Measurements from ENCODE around the gene LDLRAD1. TPM values are rescaled to one million over a fixed set of nuclear protein-coding genes. Genes with fewer than 3 reads are reported as not detected.

LDLRAD1 gene
- total and polyA plus RNA-seq, 2 of the 13 experiments (the other 11 are each of a cell fraction or from before 2014, with no cell fraction given): 2.5 to 14.0 TPM

GRCh38 chr1:54046671-54047383 lies 28.8 kb upstream of the LDLRAD1 start:
- POLR2A ChIA-PET: no interaction called here
- in situ Hi-C loops (cut with HindIII; ENCODE audit: extremely low pct_ligation_motif_present, low pct_unique_long_range_greater_than_20kb): no loop called here
- ATAC-seq: no peak

More at GRCh38 chr1:54046671-54047383, 28.8 kb upstream of the LDLRAD1 start:
- Histone ChIP-seq H3K79me2 (ENCODE audit: insufficient read depth, low read length) (peaks cover 66% of the 10 kb centered on the region), H3K36me3 (replicated peaks in 1 of 2; ENCODE audit: control insufficient read depth in 1 of 2, insufficient read depth in 2 of 2, low read length in 2 of 2) (peaks cover 5 to 27% of the 10 kb centered on the region in 2 experiments), H2AFZ (ENCODE audit: low read length) (no peak overlapping the region), H3K9ac (ENCODE audit: insufficient read depth, low read depth, low read length) (no peak overlapping the region), H3K9me3 (ENCODE audit: low read length) (no peaks in the 10 kb centered on the region), H3K4me3 (replicated peaks in 1 of 3; ENCODE audit: insufficient read depth in 1 of 3, low read depth in 2 of 3, low read length in 3 of 3) (no peak overlapping the region), H3K27me3 (ENCODE audit: control insufficient read depth in 1 of 2, insufficient read depth in 2 of 2, low read length in 2 of 2) (no peaks in the 10 kb centered on the region; a peak in 1 of 5 replicates), H3K4me1 (ENCODE audit: insufficient read depth, low read length) (peaks cover 29% of the 10 kb centered on the region), H4K20me1 (ENCODE audit: insufficient read depth, low read length) (peaks cover 5% of the 10 kb centered on the region), H3K27ac (ENCODE audit: extremely low read length, insufficient read depth, low read length) (no peak overlapping the region), H3K4me2 (ENCODE audit: low read depth, low read length) (no peak overlapping the region)
- CTCF ChIA-PET (ENCODE audit: low intra/inter-chr PET ratio, low total read pairs): no interaction called here
- no TSS peak for BruUV-seq (replicated peaks)
- intact Hi-C loops (cut with micrococcal nuclease; ENCODE audit: unreplicated experiment): no loop called here
- FAIRE-seq (no peak), DNase-seq (ENCODE audit: low spot score) (no peak)
- no peak for TF ChIP-seq ZNF674 (CRISPR knock-in tag; IDR thresholded peaks at IDR 0.05; ENCODE audit: low read depth)
- no peak for TF ChIP-seq ARID2 (CRISPR knock-in tag; IDR thresholded peaks at IDR 0.05; ENCODE audit: borderline replicate concordance)
- no peak for TF ChIP-seq MBD4 (IDR thresholded peaks at IDR 0.05; ENCODE audit: borderline replicate concordance, low read length)
- TF ChIP-seq ARID5B (CRISPR knock-in tag; IDR thresholded peaks at IDR 0.05): no peak
- 89% methylated on average over 7 of the region's 7 CpGs for WGBS (ENCODE audit: low lambda C conversion rate)

Data from HepG2 (cell line).